Mesodermal cell (in vitro differentiated cells): ENCODE data around the gene USP36.
"Not testable (repeated sequence)": the region's sequence is repeated elsewhere in the genome, so short reads cannot be mapped to it uniquely, and the experiment has no call there.

ENCODE experiments used
- H3K27ac ChIP-seq: 2 replicates; pipeline ENCODE4 v1.7.0; 2013; ENCODE audit warnings: mild to moderate bottlenecking, low read depth, low read length, moderate library complexity; ENCODE audit not compliant: severe bottlenecking
- H3K36me3 ChIP-seq: 2 replicates; pipeline ENCODE4 v1.7.1; 2013; ENCODE audit warnings: mild to moderate bottlenecking, low read length, moderate library complexity; ENCODE audit not compliant: control insufficient read depth, insufficient read depth
- H3K4me1 ChIP-seq: one replicate; pipeline ENCODE4 v1.7.1; 2013; ENCODE audit warnings: mild to moderate bottlenecking, low read length; ENCODE audit not compliant: insufficient read depth, control insufficient read depth, poor library complexity, severe bottlenecking
- H3K4me3 ChIP-seq: 2 replicates; pipeline ENCODE4 v1.7.0; 2013; ENCODE audit warnings: low read length, control low read depth, mild to moderate bottlenecking; ENCODE audit not compliant: insufficient read depth, poor library complexity, severe bottlenecking; ENCODE audit errors: extremely low read depth
- H3K9me3 ChIP-seq: 2 replicates; pipeline ENCODE4 v1.7.1; 2013; ENCODE audit warnings: mild to moderate bottlenecking, low read length, moderate library complexity; ENCODE audit not compliant: control insufficient read depth
- WGBS, 2 experiments: methylation state at CpG; one replicate each; pipeline ENCODE4 v1.1.5; 2013; ENCODE audit warnings: missing lambda C conversion rate in 2 of 2; ENCODE audit not compliant: insufficient coverage in 2 of 2; 5-methylcytosine and 5-hydroxymethylcytosine counted together

Gene USP36

DNA sequence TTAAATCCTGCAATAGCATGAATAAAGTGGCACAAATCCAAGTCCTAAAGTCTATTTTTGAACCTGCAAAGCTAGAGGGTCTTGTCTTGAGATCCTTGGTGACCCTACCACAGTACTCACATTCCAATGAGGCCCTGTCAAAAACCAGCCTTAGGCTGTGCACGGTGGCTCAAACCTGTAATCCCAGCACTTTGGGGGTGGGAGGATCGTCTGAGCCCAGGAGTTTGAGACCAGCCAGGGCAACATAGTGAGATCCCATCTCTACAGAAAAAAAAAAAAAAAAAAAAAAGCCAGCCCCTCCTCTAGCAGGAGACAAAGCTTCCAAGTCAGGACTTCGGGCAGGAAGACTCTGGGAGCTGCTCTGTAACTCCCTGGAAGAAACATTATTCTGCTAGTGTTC lies 74.8 kb downstream of the USP36 start:
- H3K27ac ChIP-seq = no peak overlapping the region
- H3K9me3 ChIP-seq = no peaks in the 10 kb centered on the region
- no peak overlapping the region for H3K4me3 ChIP-seq
- H3K4me1 ChIP-seq = no peaks in the 10 kb centered on the region
- 100% methylated on average over 2 to 3 of the region's 3 CpGs for WGBS, 2 experiments
- H3K36me3 ChIP-seq = no peaks in the 10 kb centered on the region

DNA sequence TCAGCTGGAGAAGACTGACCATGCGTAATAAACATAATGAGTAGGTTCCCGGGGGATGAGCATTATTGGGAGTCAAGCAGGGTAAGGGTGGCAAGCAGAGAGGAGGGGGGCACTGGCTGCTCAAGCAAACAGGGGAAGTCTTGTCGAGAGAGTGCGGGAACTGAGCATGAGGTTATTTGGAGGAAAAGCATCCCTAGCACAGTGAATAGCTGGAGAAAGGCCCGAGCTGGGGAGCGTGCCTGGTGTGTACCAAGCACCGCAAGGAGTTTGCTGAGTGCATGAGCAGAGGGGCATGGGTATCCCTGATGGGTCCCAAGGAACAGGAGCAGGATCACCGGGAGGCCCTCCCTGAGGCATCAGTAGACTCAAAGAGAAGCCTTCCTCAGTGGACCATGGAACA lies 75.7 kb downstream of the USP36 start:
- Histone ChIP-seq H3K4me3 (no peak overlapping the region), H3K9me3 (no peaks in the 10 kb centered on the region), H3K36me3 (no peaks in the 10 kb centered on the region), H3K4me1 (no peaks in the 10 kb centered on the region), H3K27ac (no peak overlapping the region)
- WGBS, 2 experiments = 92 to 98% methylated on average over 6 to 8 of the region's 8 CpGs

DNA sequence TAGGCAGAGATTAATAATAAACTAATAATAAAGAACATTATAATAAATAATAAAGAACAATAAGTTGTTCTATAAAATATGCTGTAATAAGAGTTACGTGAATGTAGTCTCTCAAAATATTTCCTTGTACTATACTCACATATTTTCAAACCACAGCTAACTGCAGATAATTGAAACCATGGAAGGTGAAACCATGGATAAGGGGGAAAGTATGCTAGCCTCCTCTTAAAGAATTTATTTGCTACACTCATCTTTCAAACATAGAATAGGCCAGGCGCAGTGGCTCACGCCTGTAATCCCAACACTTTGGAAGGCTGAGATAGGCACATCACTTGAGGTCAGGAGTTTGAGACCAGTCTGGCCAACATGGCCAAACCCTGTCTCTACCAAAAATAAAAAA lies 77.1 kb downstream of the USP36 start:
- no peak overlapping the region for H3K4me3 ChIP-seq
- no peaks in the 10 kb centered on the region for H3K9me3 ChIP-seq
- H3K36me3 ChIP-seq = no peaks in the 10 kb centered on the region
- WGBS, 2 experiments = 85 to 90% methylated on average over 2 of the region's 3 CpGs
- H3K4me1 ChIP-seq = peaks cover 5% of the 10 kb centered on the region
- no peak overlapping the region for H3K27ac ChIP-seq

- Histone ChIP-seq H3K27ac (no peak overlapping the region), H3K4me3 (no peak overlapping the region), H3K4me1 (peaks cover 5% of the 10 kb centered on the region), H3K9me3 (no peaks in the 10 kb centered on the region), H3K36me3 (no peaks in the 10 kb centered on the region)
- 80% methylated on average over 1 of the region's 5 CpGs for WGBS, 2 experiments
Observed at GRCh38 chr17:78761789-78762406, 78.7 kb downstream of the USP36 start.

DNA sequence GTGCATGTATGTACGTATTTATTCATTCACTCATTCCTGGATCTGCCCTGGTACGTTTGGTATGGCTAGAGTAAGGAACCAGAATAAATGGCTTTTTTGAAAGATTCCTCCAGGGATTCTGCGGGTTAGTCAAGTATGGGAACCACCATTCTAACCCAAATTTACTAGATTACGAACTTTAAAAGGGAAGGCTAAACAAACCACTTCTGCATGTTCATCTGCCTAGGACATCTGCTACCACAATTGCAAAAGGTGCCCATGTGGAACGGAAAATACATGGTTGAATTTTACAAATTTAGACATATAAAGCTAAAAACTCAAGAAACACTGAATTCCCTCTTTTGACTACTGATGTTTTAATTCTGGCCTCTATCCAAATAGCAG lies 80.7 kb downstream of the USP36 start:
- no peak overlapping the region for H3K27ac ChIP-seq
- H3K9me3 ChIP-seq = no peaks in the 10 kb centered on the region
- WGBS, 2 experiments = 93 to 100% methylated on average over 3 of the region's 5 CpGs
- H3K36me3 ChIP-seq = no peaks in the 10 kb centered on the region
- H3K4me3 ChIP-seq = no peak overlapping the region
- peaks cover 5% of the 10 kb centered on the region for H3K4me1 ChIP-seq

DNA sequence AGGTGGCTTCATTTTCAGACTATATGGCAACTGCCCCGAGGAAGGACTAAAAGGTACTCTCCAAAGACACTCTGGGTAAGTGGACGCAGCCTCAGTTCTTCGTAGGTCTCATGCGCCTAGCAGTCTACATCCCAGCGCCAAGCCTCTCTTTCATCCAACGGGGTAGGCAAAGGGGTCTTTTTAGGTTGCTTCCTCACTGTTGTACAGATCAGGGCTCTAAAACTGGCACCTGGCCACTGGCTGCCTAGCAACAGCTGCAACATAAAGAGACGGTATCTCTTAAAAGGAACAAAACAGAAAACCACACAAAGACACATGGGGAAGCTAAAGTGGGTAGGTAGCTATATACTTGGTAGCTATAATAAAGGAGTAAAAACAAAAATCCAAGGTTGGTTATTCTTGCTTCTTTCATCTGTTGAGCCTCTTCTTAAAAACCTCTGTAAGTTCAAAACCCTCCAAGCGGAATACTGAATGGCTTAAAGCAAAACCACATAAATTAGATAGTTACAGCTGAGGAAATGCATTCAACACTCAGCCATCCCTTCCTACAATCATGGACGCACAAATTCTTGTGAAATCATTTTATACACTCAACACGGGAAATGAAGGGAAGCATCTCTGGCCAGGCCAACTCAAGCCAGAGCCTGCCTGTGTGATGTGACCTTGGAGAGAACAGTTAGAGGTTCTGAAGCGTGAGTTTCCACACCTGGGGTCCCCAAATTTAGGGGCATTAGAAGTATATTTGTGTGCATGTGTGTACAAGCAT lies 81.2 kb downstream of the USP36 start:
- Histone ChIP-seq H3K9me3 (no peaks in the 10 kb centered on the region), H3K27ac (no peak overlapping the region), H3K4me1 (peaks cover 5% of the 10 kb centered on the region), H3K36me3 (no peaks in the 10 kb centered on the region), H3K4me3 (no peak overlapping the region)
- WGBS, 2 experiments = 91 to 98% methylated on average over 8 to 10 of the region's 11 CpGs

- 94 to 97% methylated on average over 11 to 12 of the region's 13 CpGs for WGBS, 2 experiments
- H3K4me1 ChIP-seq = peaks cover under 1% of the 10 kb centered on the region
- no peak overlapping the region for H3K27ac ChIP-seq
- H3K9me3 ChIP-seq = no peaks in the 10 kb centered on the region
- no peak overlapping the region for H3K4me3 ChIP-seq
- H3K36me3 ChIP-seq = no peaks in the 10 kb centered on the region
Observed at GRCh38 chr17:78753316-78754250, 87.0 kb downstream of the USP36 start.

DNA sequence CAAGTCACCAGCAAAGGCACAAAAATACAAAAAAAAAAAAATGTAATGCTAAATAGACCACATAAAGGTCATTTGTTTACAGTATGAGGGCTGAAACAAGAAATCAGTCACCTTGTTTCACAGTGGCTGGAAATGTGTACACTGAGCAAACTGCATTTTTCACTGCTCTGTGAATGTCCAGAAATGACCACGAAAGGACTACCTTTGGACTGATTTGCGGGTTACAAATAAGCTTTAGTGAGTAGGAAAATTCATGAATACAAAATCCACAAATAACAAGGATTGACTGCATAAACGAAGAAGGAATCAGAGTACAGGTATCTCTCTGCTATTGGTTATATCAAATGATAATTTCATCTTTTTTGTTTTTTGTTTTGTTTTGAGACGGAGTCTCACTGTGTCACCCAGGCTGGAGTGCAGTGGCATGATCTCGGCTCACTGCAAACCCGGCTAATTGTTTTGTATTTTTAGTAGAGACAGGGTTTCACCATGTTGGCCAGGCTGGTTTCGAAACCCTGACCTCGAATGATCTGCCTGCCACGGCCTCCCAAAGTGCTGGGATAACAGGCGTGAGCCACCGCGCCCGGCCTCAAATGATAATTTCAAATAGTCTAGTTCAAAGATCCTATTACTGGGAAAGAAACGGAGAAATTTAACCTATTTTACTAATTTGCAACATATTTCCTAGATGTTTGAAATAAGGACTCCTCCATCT lies 89.0 kb downstream of the USP36 start:
- Histone ChIP-seq H3K36me3 (no peaks in the 10 kb centered on the region), H3K27ac (no peak overlapping the region), H3K4me1 (no peaks in the 10 kb centered on the region), H3K4me3 (no peak overlapping the region), H3K9me3 (no peaks in the 10 kb centered on the region)
- WGBS, 2 experiments = 91 to 96% methylated on average over 10 of the region's 14 CpGs

GRCh38 chr17:78751000-78751399 lies 89.6 kb downstream of the USP36 start:
- 86 to 93% methylated on average over 4 of the region's 5 CpGs for WGBS, 2 experiments
- H3K36me3 ChIP-seq, H3K27ac ChIP-seq, H3K4me1 ChIP-seq, H3K9me3 ChIP-seq, H3K4me3 ChIP-seq: not testable (repeated sequence)

- Histone ChIP-seq H3K4me1 (no peaks in the 10 kb centered on the region), H3K9me3 (no peaks in the 10 kb centered on the region), H3K4me3 (no peak overlapping the region), H3K36me3 (no peaks in the 10 kb centered on the region), H3K27ac (no peak overlapping the region)
- 94 to 97% methylated on average over 2 to 5 of the region's 8 CpGs for WGBS, 2 experiments
Observed at GRCh38 chr17:78748730-78749317, 91.8 kb downstream of the USP36 start.
